ENCODE results near the gene RNF31. TPM values are rescaled to one million over a fixed set of nuclear protein-coding genes. Genes with fewer than 3 reads are reported as not detected.

The RNF31 gene
- total and polyA plus RNA-seq, 2 of the 13 experiments (the other 11 are each of a cell fraction or from before 2014, with no cell fraction given), result 48.2 to 86.8 TPM

- TF ChIP-seq PATZ1 (CRISPR knock-in tag; IDR thresholded peaks at IDR 0.05) (peak; percentile 78; the same call in 1 of the 2 replicates), SKI (IDR thresholded peaks at IDR 0.05; ENCODE audit: partially characterized antibody) (peak; percentile 83), NONO (IDR thresholded peaks at IDR 0.05) (no peak), NONO (CRISPR knock-in tag; conservative IDR thresholded peaks at IDR 0.05) (no peak), ZFP36L2 (CRISPR knock-in tag; IDR thresholded peaks at IDR 0.05) (no peak), TAF15 (IDR thresholded peaks at IDR 0.05; ENCODE audit: low read depth, low read length, poor library complexity, severe bottlenecking) (peak; percentile 93), POLR2AphosphoS2 (IDR thresholded peaks at IDR 0.05; ENCODE audit: low read depth, low read length) (0 out of 2 replicates have a peak, but pooled peaks have one; percentile 3), MBD4 (IDR thresholded peaks at IDR 0.05; ENCODE audit: borderline replicate concordance, low read length) (no peak), ZNF235 (CRISPR knock-in tag; IDR thresholded peaks at IDR 0.05; ENCODE audit: borderline replicate concordance) (peak; percentile 99), CREM (IDR thresholded peaks at IDR 0.05) (peak; percentile 88), CREM (CRISPR knock-in tag; IDR thresholded peaks at IDR 0.05) (peak; percentile 58; the same call in 1 of the 2 replicates), LCORL (IDR thresholded peaks at IDR 0.05) (no peak), LCORL (CRISPR knock-in tag; IDR thresholded peaks at IDR 0.05) (no peak), MATR3 (CRISPR knock-in tag; IDR thresholded peaks at IDR 0.05) (no peak; the same call in 1 of the 2 replicates), ZFP36L1 (CRISPR knock-in tag; IDR thresholded peaks at IDR 0.05) (peak; percentile 94; the same call in 1 of the 2 replicates), ZNF672 (CRISPR knock-in tag; IDR thresholded peaks at IDR 0.05) (no peak), ZFAT (CRISPR knock-in tag; conservative IDR thresholded peaks at IDR 0.05) (0 out of 2 replicates have a peak, but pooled peaks have one; percentile 62), SOX5 (CRISPR knock-in tag; IDR thresholded peaks at IDR 0.05; ENCODE audit: borderline replicate concordance) (no peak; the same call in 1 of the 2 replicates), ZNF761 (CRISPR knock-in tag; conservative IDR thresholded peaks at IDR 0.05) (peak; percentile 97; the same call in 1 of the 2 replicates), ZNF510 (CRISPR knock-in tag; IDR thresholded peaks at IDR 0.05; ENCODE audit: low read depth) (no peak; the same call in none of the 2 replicates), ZNF276 (CRISPR knock-in tag; IDR thresholded peaks at IDR 0.05; ENCODE audit: low read depth) (peak; percentile 64), RELA (CRISPR knock-in tag; IDR thresholded peaks at IDR 0.05) (peak; percentile 84), RFXANK (CRISPR knock-in tag; IDR thresholded peaks at IDR 0.05) (peak; percentile 96), KMT2A (CRISPR knock-in tag; IDR thresholded peaks at IDR 0.05) (peak; percentile 70), CEBPZ (IDR thresholded peaks at IDR 0.05; ENCODE audit: low read length) (peak; percentile 79), ZNF274 (CRISPR knock-in tag; IDR thresholded peaks at IDR 0.05) (no peak)
Observed at GRCh38 chr14:24141097-24141880, 6.0 kb upstream of the RNF31 start, which contains the start of gene EMC9 (continued).

All from HepG2 (cell line).